ENCODE data around the gene SNAI1.

DNA sequence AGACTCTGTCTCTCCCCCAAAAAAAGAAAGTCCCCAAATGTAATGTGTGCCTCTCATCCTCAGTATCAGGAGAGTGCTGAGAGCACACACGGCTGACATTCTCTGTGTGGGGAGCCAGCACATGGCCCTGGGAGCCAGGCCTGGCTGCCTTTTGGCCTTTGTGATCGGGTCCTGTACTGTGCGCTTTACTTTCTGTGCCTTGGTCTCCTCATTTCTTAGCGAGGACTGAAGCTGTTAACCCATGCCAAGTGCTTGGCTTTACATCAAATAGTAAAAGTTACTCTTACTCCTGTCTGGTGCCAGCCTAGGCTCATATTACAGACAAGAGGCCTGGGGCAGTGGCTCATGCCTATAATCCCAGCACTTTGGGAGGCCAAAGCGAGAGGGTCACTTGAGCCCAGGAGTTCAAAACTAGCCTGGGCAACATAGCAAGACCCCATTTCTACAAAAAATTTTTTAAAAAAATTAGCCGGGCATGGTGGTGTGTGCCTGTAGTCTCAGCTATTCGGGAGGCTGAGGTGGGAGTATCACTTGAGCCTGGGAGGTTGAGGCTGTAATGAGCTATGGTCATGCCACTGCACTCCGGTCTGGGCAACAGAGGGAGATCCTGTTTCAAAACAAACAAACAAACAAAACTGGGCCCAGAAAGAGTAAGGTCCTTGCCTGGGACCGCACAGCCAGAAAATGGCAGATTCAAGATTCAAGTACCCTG lies 50.3 kb downstream of the SNAI1 start:
- TF ChIP-seq, protein P1, sequence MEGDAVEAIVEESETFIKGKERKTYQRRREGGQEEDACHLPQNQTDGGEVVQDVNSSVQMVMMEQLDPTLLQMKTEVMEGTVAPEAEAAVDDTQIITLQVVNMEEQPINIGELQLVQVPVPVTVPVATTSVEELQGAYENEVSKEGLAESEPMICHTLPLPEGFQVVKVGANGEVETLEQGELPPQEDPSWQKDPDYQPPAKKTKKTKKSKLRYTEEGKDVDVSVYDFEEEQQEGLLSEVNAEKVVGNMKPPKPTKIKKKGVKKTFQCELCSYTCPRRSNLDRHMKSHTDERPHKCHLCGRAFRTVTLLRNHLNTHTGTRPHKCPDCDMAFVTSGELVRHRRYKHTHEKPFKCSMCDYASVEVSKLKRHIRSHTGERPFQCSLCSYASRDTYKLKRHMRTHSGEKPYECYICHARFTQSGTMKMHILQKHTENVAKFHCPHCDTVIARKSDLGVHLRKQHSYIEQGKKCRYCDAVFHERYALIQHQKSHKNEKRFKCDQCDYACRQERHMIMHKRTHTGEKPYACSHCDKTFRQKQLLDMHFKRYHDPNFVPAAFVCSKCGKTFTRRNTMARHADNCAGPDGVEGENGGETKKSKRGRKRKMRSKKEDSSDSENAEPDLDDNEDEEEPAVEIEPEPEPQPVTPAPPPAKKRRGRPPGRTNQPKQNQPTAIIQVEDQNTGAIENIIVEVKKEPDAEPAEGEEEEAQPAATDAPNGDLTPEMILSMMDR (IDR thresholded peaks at IDR 0.05), result no peak
- TF ChIP-seq POLR2A (IDR thresholded peaks at IDR 0.05), result no peak
- TF ChIP-seq POLR2AphosphoS5 (IDR thresholded peaks at IDR 0.05), result no peak

All from breast epithelium (tissue), 3 donors.